GM19351 (cell line): ENCODE data around the gene RNF14.
A peak's percentile ranks its signal among the peaks of the same experiment; 100 is the strongest.
"Not testable (repeated sequence)": the region's sequence is repeated elsewhere in the genome, so short reads cannot be mapped to it uniquely, and the experiment has no call there.

Source experiments
- ATAC-seq: cut with Tn5 transposase; IDR thresholded peaks from one replicate; pipeline ENCODE4 v1.9.1; 2021; ENCODE audit warnings: mild to moderate bottlenecking, moderate library complexity; ENCODE audit not compliant: unreplicated experiment

Gene RNF14

GRCh38 chr5:142013734-142014521, 45.0 kb downstream of the RNF14 start:
- no peak for ATAC-seq

- peak; percentile 32 for ATAC-seq
Observed at GRCh38 chr5:142014911-142015584, 46.1 kb downstream of the RNF14 start.

GRCh38 chr5:142015781-142016533, 47.1 kb downstream of the RNF14 start:
- no peak for ATAC-seq

GRCh38 chr5:142016556-142016955, 47.7 kb downstream of the RNF14 start:
- no peak for ATAC-seq

- peak; percentile 41 for ATAC-seq
Observed at GRCh38 chr5:142017832-142018427, 49.0 kb downstream of the RNF14 start.

GRCh38 chr5:142020122-142020659, 51.3 kb downstream of the RNF14 start:
- ATAC-seq, result no peak

GRCh38 chr5:142023836-142024235, 54.9 kb downstream of the RNF14 start:
- no peak for ATAC-seq

- peak; percentile 100 for ATAC-seq
Observed at GRCh38 chr5:142024771-142025304, 55.9 kb downstream of the RNF14 start.

- ATAC-seq, result no peak
Observed at GRCh38 chr5:142025637-142026036, 56.7 kb downstream of the RNF14 start.

GRCh38 chr5:142032150-142032549, 63.2 kb downstream of the RNF14 start:
- no peak for ATAC-seq

- no peak for ATAC-seq
Observed at GRCh38 chr5:142032747-142033631, 64.1 kb downstream of the RNF14 start.

- ATAC-seq, result not testable (repeated sequence)
Observed at GRCh38 chr5:142033632-142034567, 65.0 kb downstream of the RNF14 start.

GRCh38 chr5:142034994-142035393, 66.1 kb downstream of the RNF14 start:
- ATAC-seq, result no peak

GRCh38 chr5:142036918-142037317, 68.0 kb downstream of the RNF14 start:
- ATAC-seq, result no peak

- not testable (repeated sequence) for ATAC-seq
Observed at GRCh38 chr5:142037599-142037998, 68.7 kb downstream of the RNF14 start.

GRCh38 chr5:142038735-142039134, 69.8 kb downstream of the RNF14 start:
- no peak for ATAC-seq
